ENCODE measurements around the gene ACSM4. TPM values are rescaled to one million over a fixed set of nuclear protein-coding genes. Genes with fewer than 3 reads are reported as not detected.

ACSM4 gene
- total and polyA plus RNA-seq, 12 donors, result not detected

- intact Hi-C loops (cut with DNase I), result no loop called here
- H3K4me3 ChIP-seq, result no peak overlapping the region
- no peaks in the 10 kb centered on the region for H3K36me3 ChIP-seq (replicated peaks in 1 of 2)
- H3K27me3 ChIP-seq, result no peaks in the 10 kb centered on the region
- TF ChIP-seq CTCF (IDR thresholded peaks at IDR 0.05) (no peak), POLR2A (IDR thresholded peaks at IDR 0.05) (no peak)
- no peaks in the 10 kb centered on the region for H3K4me1 ChIP-seq (replicated peaks in 1 of 2)
- H3K27ac ChIP-seq, result no peak overlapping the region
- WGBS, 4 donors, result 67 to 75% (median 73%) methylated on average over 10 of the region's 10 CpGs
- peak in 1 of 7 donors; percentile 13 for DNase-seq
- no peaks in the 10 kb centered on the region for H3K9me3 ChIP-seq (replicated peaks in 1 of 3)
Measured at GRCh38 chr12:7369274-7369729, 65.4 kb downstream of the ACSM4 start.

- Histone ChIP-seq H3K27ac (no peak overlapping the region), H3K9me3 (replicated peaks in 1 of 3) (no peaks in the 10 kb centered on the region), H3K4me1 (replicated peaks in 1 of 2) (no peaks in the 10 kb centered on the region), H3K36me3 (replicated peaks in 1 of 2) (no peaks in the 10 kb centered on the region), H3K4me3 (no peak overlapping the region), H3K27me3 (no peaks in the 10 kb centered on the region)
- no peak for DNase-seq
- 65 to 75% (median 70%) methylated on average over 6 of the region's 6 CpGs for WGBS, 4 donors
- no peak for TF ChIP-seq POLR2A (IDR thresholded peaks at IDR 0.05)
- no peak for TF ChIP-seq CTCF (IDR thresholded peaks at IDR 0.05)
- intact Hi-C loops (cut with DNase I), result no loop called here
Measured at GRCh38 chr12:7373226-7373625, 69.4 kb downstream of the ACSM4 start.

- WGBS, 4 donors, result 34 to 38% (median 36%) methylated on average over 16 to 17 of the region's 17 CpGs
- no peaks in the 10 kb centered on the region for H3K4me1 ChIP-seq (replicated peaks in 1 of 2)
- no peaks in the 10 kb centered on the region for H3K36me3 ChIP-seq (replicated peaks in 1 of 2)
- peak in 6 of 7 donors; percentile 26 to 58 (median 38) for DNase-seq
- no peaks in the 10 kb centered on the region for H3K27me3 ChIP-seq
- TF ChIP-seq CTCF (IDR thresholded peaks at IDR 0.05), result peak in 5 of 6 experiments; percentile 25 to 40 (median 33)
- TF ChIP-seq POLR2A (IDR thresholded peaks at IDR 0.05), result no peak
- no peak overlapping the region for H3K4me3 ChIP-seq
- H3K9me3 ChIP-seq (replicated peaks in 1 of 3), result no peaks in the 10 kb centered on the region
- intact Hi-C loops (cut with DNase I), result no loop called here
- no peak overlapping the region for H3K27ac ChIP-seq
Measured at GRCh38 chr12:7374423-7375144, 70.7 kb downstream of the ACSM4 start.

GRCh38 chr12:7375145-7375543, 71.3 kb downstream of the ACSM4 start:
- no peaks in the 10 kb centered on the region for H3K36me3 ChIP-seq (replicated peaks in 1 of 2)
- no peaks in the 10 kb centered on the region for H3K4me1 ChIP-seq (replicated peaks in 1 of 2)
- intact Hi-C loops (cut with DNase I), result no loop called here
- 54 to 67% (median 63%) methylated on average over 1 to 3 of the region's 3 CpGs for WGBS, 4 donors
- no peak for DNase-seq
- TF ChIP-seq CTCF (IDR thresholded peaks at IDR 0.05) (no peak), POLR2A (IDR thresholded peaks at IDR 0.05) (no peak)
- H3K9me3 ChIP-seq (replicated peaks in 1 of 3), result no peaks in the 10 kb centered on the region
- no peak overlapping the region for H3K27ac ChIP-seq
- no peak overlapping the region for H3K4me3 ChIP-seq
- H3K27me3 ChIP-seq, result no peaks in the 10 kb centered on the region
